Endodermal cell (in vitro differentiated cells): ENCODE results near the gene OR10A4. TPM values are rescaled to one million over a fixed set of nuclear protein-coding genes. Genes with fewer than 3 reads are reported as not detected.

ENCODE experiments used
- DNase-seq: peaks from one replicate; pipeline ENCODE4 v3.0.0-alpha.2; 2017
- H3K27ac ChIP-seq: 2 replicates; pipeline ENCODE4 v1.5.1; 2013; ENCODE audit warnings: mild to moderate bottlenecking, low read depth, low read length, moderate library complexity
- H3K27me3 ChIP-seq: 2 replicates; pipeline ENCODE4 v1.6.1; 2013; ENCODE audit warnings: mild to moderate bottlenecking, low read length, moderate library complexity; ENCODE audit not compliant: insufficient read depth, control insufficient read depth, poor library complexity, severe bottlenecking
- H3K36me3 ChIP-seq: 2 replicates; pipeline ENCODE4 v1.7.0; 2013; ENCODE audit warnings: mild to moderate bottlenecking, low read length, moderate library complexity; ENCODE audit not compliant: control insufficient read depth, insufficient read depth
- H3K4me1 ChIP-seq: one replicate; pipeline ENCODE4 v1.7.0; 2013; ENCODE audit warnings: low read length; ENCODE audit not compliant: control insufficient read depth, insufficient read depth
- H3K4me3 ChIP-seq: 2 replicates; pipeline ENCODE4 v1.5.1; 2013; ENCODE audit warnings: mild to moderate bottlenecking, low read length, moderate library complexity
- H3K9ac ChIP-seq: 2 replicates; pipeline ENCODE4 v1.6.1; 2013; ENCODE audit warnings: mild to moderate bottlenecking, low read length, moderate library complexity; ENCODE audit not compliant: poor library complexity, severe bottlenecking; ENCODE audit errors: extremely low read depth
- H3K9me3 ChIP-seq: 2 replicates; pipeline ENCODE4 v1.6.1; 2013; ENCODE audit warnings: mild to moderate bottlenecking, low read length, moderate library complexity; ENCODE audit not compliant: control insufficient read depth
- H3K27ac Mint-ChIP-seq: 2 replicates; pipeline ENCODE4 v1.8.0; 2020; ENCODE audit warnings: mixed read lengths
- H3K27me3 Mint-ChIP-seq: 2 replicates; pipeline ENCODE4 v1.8.0; 2021; ENCODE audit warnings: mild to moderate bottlenecking, mixed read lengths; ENCODE audit not compliant: insufficient read depth
- H3K36me3 Mint-ChIP-seq: 2 replicates; pipeline ENCODE4 v1.8.0; 2020; ENCODE audit warnings: low read depth, mixed read lengths
- H3K4me1 Mint-ChIP-seq: 2 replicates; pipeline ENCODE4 v1.8.0; 2020; ENCODE audit warnings: mixed read lengths
- H3K4me3 Mint-ChIP-seq: 2 replicates; pipeline ENCODE4 v1.8.0; 2020; ENCODE audit warnings: mild to moderate bottlenecking, moderate library complexity, mixed read lengths
- H3K9me3 Mint-ChIP-seq: 2 replicates; pipeline ENCODE4 v1.8.0; 2020; ENCODE audit warnings: mild to moderate bottlenecking, mixed read lengths
- CTCF ChIP-seq: fragments of 200-600 bp; sonication (generic); conservative IDR thresholded peaks from 2 replicates; pipeline ENCODE4 v1.5.0; 2021; ENCODE audit warnings: antibody characterized with exemption, mild to moderate bottlenecking
- WGBS, 2 experiments: methylation state at CpG; one replicate each; pipeline versions ENCODE4 v1.1.5 to v1.1.7; 2013; ENCODE audit warnings: missing lambda C conversion rate in 2 of 2, mixed read lengths in 1 of 2; ENCODE audit not compliant: insufficient coverage in 1 of 2, insufficient read length in 1 of 2; 5-methylcytosine and 5-hydroxymethylcytosine counted together
- total RNA-seq, 2 donors: library from RNA; stranded (reverse); fragmentation: NEBNext Ultra II Directional in 1 of 2; extraction: Animal tissue kit (Norgen Biotek cat#: 25700) in 1 of 2; gene quantifications; 2 replicates in 1 of 2; 3 replicates in 1 of 2; pipeline ENCODE4 v1.2.1, GENCODE V29; 2021

The OR10A4 gene
- total RNA-seq, 2 donors from 2014 or later = not detected

- no peak for DNase-seq
- Mint-ChIP-seq H3K9me3 (no peaks in the 10 kb centered on the region), H3K4me3 (no peak overlapping the region)
Measured at GRCh38 chr11:6834021-6834420, 42.4 kb upstream of the OR10A4 start.

GRCh38 chr11:6841694-6842093, 34.7 kb upstream of the OR10A4 start:
- H3K4me3 ChIP-seq = no peak overlapping the region
- no peaks in the 10 kb centered on the region for H3K9me3 ChIP-seq
- no peaks in the 10 kb centered on the region for H3K27me3 ChIP-seq
- peaks cover 7% of the 10 kb centered on the region for H3K4me1 Mint-ChIP-seq
- H3K27ac ChIP-seq = no peak overlapping the region
- peaks cover 6% of the 10 kb centered on the region for H3K9me3 Mint-ChIP-seq
- no peaks in the 10 kb centered on the region for H3K4me1 ChIP-seq
- H3K27ac Mint-ChIP-seq = no peak overlapping the region
- H3K36me3 ChIP-seq = no peaks in the 10 kb centered on the region
- no peak for TF ChIP-seq CTCF
- H3K9ac ChIP-seq = no peak overlapping the region
- H3K4me3 Mint-ChIP-seq = no peak overlapping the region
- no peak for DNase-seq
- H3K27me3 Mint-ChIP-seq = no peaks in the 10 kb centered on the region
- H3K36me3 Mint-ChIP-seq = no peaks in the 10 kb centered on the region

More at GRCh38 chr11:6834021-6834420, 42.4 kb upstream of the OR10A4 start:
- Histone ChIP-seq H3K27ac (no peak overlapping the region), H3K4me3 (no peak overlapping the region), H3K36me3 (no peaks in the 10 kb centered on the region), H3K27me3 (no peaks in the 10 kb centered on the region), H3K4me1 (no peaks in the 10 kb centered on the region), H3K9ac (no peak overlapping the region), H3K9me3 (no peaks in the 10 kb centered on the region)
- Mint-ChIP-seq H3K36me3 (no peaks in the 10 kb centered on the region), H3K27ac (no peak overlapping the region), H3K4me1 (no peaks in the 10 kb centered on the region), H3K27me3 (no peaks in the 10 kb centered on the region)
- TF ChIP-seq CTCF = no peak
- 100% methylated on average over 1 of the region's 1 CpG; no CpG with 5 or more reads in 1 of the 2 experiments for WGBS, 2 experiments

- H3K36me3 Mint-ChIP-seq = no peaks in the 10 kb centered on the region
- peaks cover 13% of the 10 kb centered on the region for H3K4me1 Mint-ChIP-seq
- peaks cover 6% of the 10 kb centered on the region for H3K9me3 Mint-ChIP-seq
- H3K27ac Mint-ChIP-seq = no peak overlapping the region
- Histone ChIP-seq H3K27ac (no peak overlapping the region), H3K4me1 (no peaks in the 10 kb centered on the region), H3K9me3 (no peaks in the 10 kb centered on the region), H3K36me3 (no peaks in the 10 kb centered on the region), H3K27me3 (no peaks in the 10 kb centered on the region), H3K9ac (no peak overlapping the region), H3K4me3 (no peak overlapping the region)
- no peak overlapping the region for H3K4me3 Mint-ChIP-seq
- 73 to 85% methylated on average over 2 of the region's 2 CpGs for WGBS, 2 experiments
- H3K27me3 Mint-ChIP-seq = no peaks in the 10 kb centered on the region
- TF ChIP-seq CTCF = no peak
- DNase-seq = no peak
Measured at GRCh38 chr11:6843670-6844069, 32.8 kb upstream of the OR10A4 start.
